Adrenal gland (tissue), 5 donors: ENCODE measurements around the gene STK32C.

ENCODE experiments used
- CTCF ChIP-seq, 6 experiments: fragments of 450-650 bp in 4 of 6; fragments of 200-600 bp in 2 of 6; sonication (generic) in 1 of 6; IDR thresholded peaks; 1 replicate in 5 of 6; 2 replicates in 1 of 6; pipeline versions ENCODE4 v1.5.1 to v1.8.0; 2016 to 2021; ENCODE audit warnings: antibody characterized with exemption in 6 of 6, mild to moderate bottlenecking in 2 of 6, moderate library complexity in 1 of 6
- POLR2A ChIP-seq, 2 donors: fragments of 450-650 bp; IDR thresholded peaks; one replicate each; pipeline ENCODE4 v1.6.1; 2017; ENCODE audit warnings: antibody characterized with exemption in 2 of 2, mild to moderate bottlenecking in 2 of 2, moderate library complexity in 1 of 2
- donor health status: DM: no; HTN: no; CAD: no.

GRCh38 chr10:132330486-132330833, 22.7 kb upstream of the STK32C start:
- TF ChIP-seq CTCF (IDR thresholded peaks at IDR 0.05) (no peak), POLR2A (IDR thresholded peaks at IDR 0.05) (no peak)
